ENCODE data around the gene DNAL1. TPM values are rescaled to one million over a fixed set of nuclear protein-coding genes. Genes with fewer than 3 reads are reported as not detected.

The DNAL1 gene
- total RNA-seq, 1 donor from 2014 or later, result 29.4 TPM

GRCh38 chr14:73732006-73732405, 87.2 kb downstream of the DNAL1 start:
- Histone ChIP-seq H3K36me3 (no peaks in the 10 kb centered on the region), H3K27ac (no peak overlapping the region), H2AFZ (replicated peaks) (no peak overlapping the region), H4K20me1 (ENCODE audit: low read depth) (peaks cover 5% of the 10 kb centered on the region), H3K79me2 (ENCODE audit: low read depth) (no peaks in the 10 kb centered on the region), H3K4me2 (no peak overlapping the region), H3K9ac (no peak overlapping the region), H3K27me3 (no peaks in the 10 kb centered on the region), H3K9me3 (ENCODE audit: low read depth) (no peaks in the 10 kb centered on the region), H3K4me3 (no peak overlapping the region), H3K4me1 (no peaks in the 10 kb centered on the region), H3F3A (ENCODE audit: low read depth) (no peaks in the 10 kb centered on the region)
- no peak for DNase-seq (ENCODE audit: low spot score)
- Mint-ChIP-seq H3K4me1 (peaks cover 11% of the 10 kb centered on the region), H3K4me3 (no peak overlapping the region), H3K36me3 (peaks cover 21% of the 10 kb centered on the region), H3K27ac (no peak overlapping the region), H3K9me3 (no peaks in the 10 kb centered on the region), H3K27me3 (ENCODE audit: insufficient read depth, low read depth) (peaks cover 5% of the 10 kb centered on the region)
- TF ChIP-seq CTCF (IDR thresholded peaks at IDR 0.05), result no peak
- TF ChIP-seq EZH2 (IDR thresholded peaks at IDR 0.05), result no peak
- no peak for TF ChIP-seq EZH2phosphoT487 (IDR thresholded peaks at IDR 0.05)

GRCh38 chr14:73736842-73737241, 92.1 kb downstream of the DNAL1 start:
- Mint-ChIP-seq H3K4me1 (peaks cover 18% of the 10 kb centered on the region), H3K9me3 (no peaks in the 10 kb centered on the region), H3K36me3 (peaks cover 15% of the 10 kb centered on the region), H3K4me3 (no peak overlapping the region), H3K27ac (peak overlapping the region; percentile 66), H3K27me3 (ENCODE audit: insufficient read depth, low read depth) (peaks cover 3% of the 10 kb centered on the region)
- TF ChIP-seq EZH2phosphoT487 (IDR thresholded peaks at IDR 0.05) (no peak), EZH2 (IDR thresholded peaks at IDR 0.05) (no peak), CTCF (IDR thresholded peaks at IDR 0.05) (no peak)
- Histone ChIP-seq H3K27me3 (no peaks in the 10 kb centered on the region), H3K36me3 (no peaks in the 10 kb centered on the region), H3F3A (ENCODE audit: low read depth) (peaks cover 13% of the 10 kb centered on the region), H3K4me3 (no peak overlapping the region), H3K27ac (no peak overlapping the region), H3K79me2 (ENCODE audit: low read depth) (no peaks in the 10 kb centered on the region), H3K4me2 (no peak overlapping the region), H4K20me1 (ENCODE audit: low read depth) (no peaks in the 10 kb centered on the region), H3K9me3 (ENCODE audit: low read depth) (no peaks in the 10 kb centered on the region), H3K4me1 (peaks cover 15% of the 10 kb centered on the region), H2AFZ (replicated peaks) (no peak overlapping the region), H3K9ac (no peak overlapping the region)
- DNase-seq (ENCODE audit: low spot score), result no peak

GRCh38 chr14:73738518-73739173, 93.9 kb downstream of the DNAL1 start:
- peaks cover 22% of the 10 kb centered on the region for H3K4me1 ChIP-seq
- peaks cover 14% of the 10 kb centered on the region for H3F3A ChIP-seq (ENCODE audit: low read depth)
- H3K27ac Mint-ChIP-seq, result no peak overlapping the region
- H3K9me3 Mint-ChIP-seq, result no peaks in the 10 kb centered on the region
- H3K9ac ChIP-seq, result no peak overlapping the region
- H2AFZ ChIP-seq (replicated peaks), result no peak overlapping the region
- no peak overlapping the region for H3K27ac ChIP-seq
- H3K27me3 ChIP-seq, result no peaks in the 10 kb centered on the region
- H3K4me3 ChIP-seq, result no peak overlapping the region
- no peak overlapping the region for H3K4me2 ChIP-seq
- no peaks in the 10 kb centered on the region for H4K20me1 ChIP-seq (ENCODE audit: low read depth)
- H3K36me3 Mint-ChIP-seq, result peaks cover 13% of the 10 kb centered on the region
- TF ChIP-seq EZH2phosphoT487 (IDR thresholded peaks at IDR 0.05) (no peak), CTCF (IDR thresholded peaks at IDR 0.05) (no peak), EZH2 (IDR thresholded peaks at IDR 0.05) (no peak)
- no peaks in the 10 kb centered on the region for H3K9me3 ChIP-seq (ENCODE audit: low read depth)
- DNase-seq (ENCODE audit: low spot score), result no peak
- no peaks in the 10 kb centered on the region for H3K79me2 ChIP-seq (ENCODE audit: low read depth)
- H3K4me1 Mint-ChIP-seq, result peaks cover 36% of the 10 kb centered on the region
- no peaks in the 10 kb centered on the region for H3K27me3 Mint-ChIP-seq (ENCODE audit: insufficient read depth, low read depth)
- H3K4me3 Mint-ChIP-seq, result no peak overlapping the region
- no peaks in the 10 kb centered on the region for H3K36me3 ChIP-seq
